ENCODE measurements around the gene APOH.

APOH gene

DNA sequence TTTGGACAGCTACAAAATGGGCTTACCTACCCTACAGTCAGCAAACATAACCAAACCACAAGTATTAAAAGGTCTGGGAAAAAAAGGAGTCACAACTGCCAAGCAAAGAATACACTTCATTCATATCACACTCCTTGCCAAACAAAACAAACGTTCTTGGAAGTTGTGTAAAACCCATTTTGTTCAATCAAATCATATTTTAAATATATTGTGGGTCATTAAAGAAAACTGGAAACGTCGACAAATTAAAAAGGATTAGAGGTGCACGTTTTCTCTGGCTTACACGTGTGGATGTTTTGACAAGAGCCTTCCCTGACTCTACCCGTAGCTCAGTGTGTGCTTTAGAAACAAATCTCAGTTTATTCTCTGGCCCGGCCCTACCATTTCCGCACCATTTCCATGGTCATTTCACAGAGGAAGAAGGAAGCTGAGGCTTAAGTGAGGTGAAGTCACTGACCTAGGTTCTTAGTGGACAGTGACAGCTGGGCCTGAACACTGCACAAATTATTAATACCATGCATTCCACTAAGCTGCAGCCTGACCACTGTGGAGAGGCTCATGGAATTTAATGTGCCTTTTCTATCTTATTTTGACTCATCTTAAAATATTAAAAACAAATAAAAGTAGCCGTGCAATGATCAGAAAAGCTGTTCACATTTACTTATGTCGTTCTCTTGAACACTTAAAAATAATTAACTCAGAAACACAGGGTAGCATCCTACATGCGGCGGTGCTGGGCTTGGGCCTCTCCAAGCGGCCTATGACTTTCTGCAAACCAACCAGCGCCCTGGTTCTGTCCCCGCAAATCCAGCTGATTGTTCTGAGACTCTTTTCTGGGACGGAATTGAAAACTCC lies 38.2 kb downstream of the APOH start:
- Mint-ChIP-seq H3K4me3 (peak overlapping the region; percentile 83), H3K4me1 (ENCODE audit: low read depth) (peaks cover 19% of the 10 kb centered on the region), H3K9me3 (no peaks in the 10 kb centered on the region), H3K27me3 (no peaks in the 10 kb centered on the region), H3K27ac (peak overlapping the region; percentile 68), H3K36me3 (ENCODE audit: low read depth) (no peaks in the 10 kb centered on the region)

DNA sequence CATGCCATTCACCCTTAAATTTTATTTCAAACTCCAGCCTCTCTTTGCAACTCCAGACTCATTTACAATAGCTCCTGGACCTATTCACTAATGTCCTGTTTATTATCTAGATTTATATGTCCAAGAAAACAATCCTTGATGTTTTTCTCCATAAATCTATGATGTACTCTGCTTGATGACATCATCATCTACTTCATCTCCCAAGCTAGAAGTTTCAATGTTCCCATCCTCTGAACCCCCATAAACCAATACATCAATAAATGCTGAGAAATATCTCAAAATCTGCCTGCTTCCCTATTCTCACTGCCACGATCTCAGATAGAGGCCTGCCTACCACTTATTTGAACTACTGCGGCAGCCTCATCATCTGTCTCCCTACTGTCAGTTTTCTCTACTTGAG lies 41.5 kb downstream of the APOH start:
- H3K9me3 Mint-ChIP-seq, result peaks cover 4% of the 10 kb centered on the region
- H3K27me3 Mint-ChIP-seq, result peaks cover 3% of the 10 kb centered on the region
- peaks cover 17% of the 10 kb centered on the region for H3K4me1 Mint-ChIP-seq (ENCODE audit: low read depth)
- no peak overlapping the region for H3K27ac Mint-ChIP-seq
- H3K36me3 Mint-ChIP-seq (ENCODE audit: low read depth), result no peaks in the 10 kb centered on the region
- H3K4me3 Mint-ChIP-seq, result no peak overlapping the region

DNA sequence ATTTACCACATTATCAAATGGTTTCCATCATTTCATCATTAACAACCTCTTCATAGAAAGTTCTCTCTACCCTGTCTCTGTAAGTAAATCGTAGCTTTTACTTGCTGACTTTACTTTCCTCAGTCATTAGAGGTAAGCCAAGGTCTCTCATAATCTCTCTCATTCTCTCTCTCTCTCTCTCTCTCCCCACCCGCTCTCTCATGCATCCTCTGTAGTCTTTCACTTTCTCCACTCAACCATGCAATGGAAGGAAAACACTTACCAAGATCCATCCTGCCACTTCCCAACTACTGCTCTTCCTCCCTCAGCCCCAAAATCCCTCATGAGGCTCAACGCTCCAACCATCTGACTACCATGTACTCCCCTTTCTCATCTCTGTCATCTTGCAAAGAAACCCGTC lies 43.4 kb downstream of the APOH start:
- peaks cover 3% of the 10 kb centered on the region for H3K4me1 Mint-ChIP-seq (ENCODE audit: low read depth)
- peaks cover 3% of the 10 kb centered on the region for H3K27me3 Mint-ChIP-seq
- H3K9me3 Mint-ChIP-seq, result peaks cover 4% of the 10 kb centered on the region
- H3K4me3 Mint-ChIP-seq, result no peak overlapping the region
- H3K27ac Mint-ChIP-seq, result no peak overlapping the region
- H3K36me3 Mint-ChIP-seq (ENCODE audit: low read depth), result no peaks in the 10 kb centered on the region

DNA sequence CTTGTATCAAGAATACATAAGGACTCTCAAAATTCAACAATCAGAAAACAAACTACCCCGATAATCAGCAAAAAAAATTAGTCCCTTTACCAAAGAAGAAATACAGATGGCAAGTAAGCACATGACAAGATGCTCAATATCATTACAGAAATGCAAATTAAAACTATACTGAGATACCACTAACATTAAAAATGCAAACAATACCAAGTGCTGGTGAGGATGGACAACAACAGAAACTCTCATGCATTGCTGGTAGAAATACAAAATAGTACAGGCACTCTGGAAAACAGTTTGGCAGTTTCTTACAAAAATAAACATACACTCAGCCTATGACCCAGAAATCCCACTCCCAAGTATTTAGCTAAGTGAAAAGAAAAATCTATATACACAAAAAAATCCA lies 44.8 kb downstream of the APOH start:
- Mint-ChIP-seq H3K36me3 (ENCODE audit: low read depth) (no peaks in the 10 kb centered on the region), H3K9me3 (peaks cover 4% of the 10 kb centered on the region), H3K27me3 (peaks cover 3% of the 10 kb centered on the region), H3K4me3 (no peak overlapping the region), H3K27ac (no peak overlapping the region), H3K4me1 (ENCODE audit: low read depth) (no peaks in the 10 kb centered on the region)

DNA sequence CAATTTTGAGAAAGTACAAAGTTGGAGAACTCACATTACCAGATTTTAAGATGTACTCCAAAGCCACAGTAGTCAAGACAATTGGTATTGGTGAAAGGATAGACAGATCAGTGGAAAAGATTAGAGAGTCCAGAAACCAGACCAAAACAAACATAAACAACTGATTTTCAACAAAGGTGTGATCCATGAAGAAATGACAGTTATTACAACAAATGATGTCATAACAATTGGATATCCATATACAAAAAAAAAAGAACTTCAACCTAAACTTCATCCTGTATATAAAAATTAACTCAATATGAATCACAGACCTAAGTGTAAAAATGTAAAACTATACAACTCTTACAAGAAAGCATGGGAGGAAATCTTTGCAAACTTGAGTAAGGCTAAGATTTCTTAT lies 45.7 kb downstream of the APOH start:
- peaks cover 3% of the 10 kb centered on the region for H3K27me3 Mint-ChIP-seq
- H3K4me3 Mint-ChIP-seq, result no peak overlapping the region
- H3K27ac Mint-ChIP-seq, result no peak overlapping the region
- no peaks in the 10 kb centered on the region for H3K36me3 Mint-ChIP-seq (ENCODE audit: low read depth)
- no peaks in the 10 kb centered on the region for H3K4me1 Mint-ChIP-seq (ENCODE audit: low read depth)
- peaks cover 4% of the 10 kb centered on the region for H3K9me3 Mint-ChIP-seq

DNA sequence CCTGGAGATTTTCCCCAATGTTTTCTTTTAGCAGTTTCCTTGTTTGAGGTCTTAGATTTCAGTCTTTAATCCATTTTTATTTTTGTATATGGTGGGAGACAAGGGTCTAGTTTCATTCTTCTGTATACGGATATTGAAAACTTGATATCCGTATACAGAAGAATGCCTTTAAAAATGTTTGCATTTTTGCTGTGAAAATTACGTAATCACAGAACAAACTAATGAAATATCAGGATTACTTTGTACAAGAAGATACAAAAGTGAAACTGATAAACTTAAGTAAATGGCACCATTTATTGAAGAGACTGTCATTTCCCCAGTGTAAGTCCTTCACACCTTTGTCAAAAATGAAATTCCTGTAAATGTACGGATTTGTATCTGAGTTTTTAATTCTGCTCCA lies 50.6 kb downstream of the APOH start:
- Mint-ChIP-seq H3K27me3 (no peaks in the 10 kb centered on the region), H3K4me3 (no peak overlapping the region), H3K27ac (no peak overlapping the region), H3K36me3 (ENCODE audit: low read depth) (no peaks in the 10 kb centered on the region), H3K9me3 (no peaks in the 10 kb centered on the region), H3K4me1 (ENCODE audit: low read depth) (no peaks in the 10 kb centered on the region)

DNA sequence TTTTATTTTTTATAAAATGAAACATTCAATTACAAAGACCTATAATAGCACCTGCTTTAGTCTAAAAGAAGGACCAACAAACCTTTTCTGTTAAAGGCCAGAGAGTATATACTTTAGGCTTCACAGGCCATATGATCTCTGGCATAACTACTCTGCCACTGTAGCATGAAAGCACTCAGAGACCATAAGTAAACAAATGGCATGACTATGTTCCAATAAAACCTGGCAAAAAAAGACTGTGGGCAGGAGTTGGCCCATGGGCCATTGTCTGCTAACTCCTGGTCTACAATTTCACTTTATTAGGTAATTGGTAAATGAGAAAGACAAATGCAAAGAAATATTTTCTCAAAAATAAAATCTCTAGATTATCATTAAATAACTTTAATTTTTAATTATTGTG lies 52.2 kb downstream of the APOH start:
- no peaks in the 10 kb centered on the region for H3K36me3 Mint-ChIP-seq (ENCODE audit: low read depth)

DNA sequence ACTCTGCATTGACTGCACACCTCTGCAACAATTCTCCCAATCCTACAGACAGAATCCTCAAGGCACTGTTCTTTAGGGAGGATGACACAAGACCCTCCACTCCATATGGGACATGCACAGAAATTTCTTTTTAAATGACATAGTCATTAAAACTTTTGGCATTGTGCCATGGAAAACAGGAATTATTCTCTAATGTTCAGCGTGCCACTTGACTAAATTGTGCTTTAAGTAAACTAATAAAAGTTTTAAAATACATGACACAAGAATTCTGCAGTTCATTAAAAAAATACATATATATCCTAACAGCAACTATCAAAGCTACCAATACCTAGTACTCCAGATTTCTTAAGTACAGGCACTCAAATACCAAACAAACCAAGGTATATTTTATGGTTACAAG lies 53.3 kb downstream of the APOH start:
- H3K9me3 Mint-ChIP-seq, result no peaks in the 10 kb centered on the region
- H3K27ac Mint-ChIP-seq, result no peak overlapping the region
- H3K4me3 Mint-ChIP-seq, result no peak overlapping the region
- no peaks in the 10 kb centered on the region for H3K4me1 Mint-ChIP-seq (ENCODE audit: low read depth)
- no peaks in the 10 kb centered on the region for H3K27me3 Mint-ChIP-seq
- no peaks in the 10 kb centered on the region for H3K36me3 Mint-ChIP-seq (ENCODE audit: low read depth)

More for the DNA sequence above, 52.2 kb downstream of the APOH start:
- H3K4me3 Mint-ChIP-seq, result no peak overlapping the region
- no peaks in the 10 kb centered on the region for H3K9me3 Mint-ChIP-seq
- H3K4me1 Mint-ChIP-seq (ENCODE audit: low read depth), result no peaks in the 10 kb centered on the region
- no peak overlapping the region for H3K27ac Mint-ChIP-seq
- H3K27me3 Mint-ChIP-seq, result no peaks in the 10 kb centered on the region

DNA sequence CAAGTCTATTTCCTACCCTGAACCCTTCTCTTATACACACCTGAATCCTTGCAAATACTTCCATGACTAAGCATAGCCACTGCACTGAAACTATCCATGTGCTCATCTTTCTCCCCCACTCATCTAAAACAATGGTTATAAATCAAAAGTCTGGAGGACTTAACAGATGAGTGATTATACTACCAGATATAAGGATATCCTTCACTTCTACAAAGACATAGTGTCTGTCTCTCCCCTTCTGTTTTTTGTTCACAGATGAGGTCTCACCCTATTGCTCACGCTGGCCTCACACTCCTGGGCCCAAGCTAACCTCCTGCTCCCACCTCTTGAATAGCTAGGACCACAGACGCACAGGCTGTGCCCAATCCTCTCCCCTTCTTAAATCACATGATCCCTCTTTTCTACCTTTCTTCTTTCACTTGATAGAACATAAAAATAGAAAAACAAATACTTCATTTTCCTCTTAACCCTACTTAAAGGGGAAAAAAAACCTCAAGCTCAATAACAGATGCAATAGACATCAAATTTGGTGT lies 56.5 kb downstream of the APOH start:
- Mint-ChIP-seq H3K4me1 (ENCODE audit: low read depth) (no peaks in the 10 kb centered on the region), H3K4me3 (no peak overlapping the region), H3K27ac (no peak overlapping the region), H3K9me3 (no peaks in the 10 kb centered on the region), H3K27me3 (no peaks in the 10 kb centered on the region), H3K36me3 (ENCODE audit: low read depth) (no peaks in the 10 kb centered on the region)

DNA sequence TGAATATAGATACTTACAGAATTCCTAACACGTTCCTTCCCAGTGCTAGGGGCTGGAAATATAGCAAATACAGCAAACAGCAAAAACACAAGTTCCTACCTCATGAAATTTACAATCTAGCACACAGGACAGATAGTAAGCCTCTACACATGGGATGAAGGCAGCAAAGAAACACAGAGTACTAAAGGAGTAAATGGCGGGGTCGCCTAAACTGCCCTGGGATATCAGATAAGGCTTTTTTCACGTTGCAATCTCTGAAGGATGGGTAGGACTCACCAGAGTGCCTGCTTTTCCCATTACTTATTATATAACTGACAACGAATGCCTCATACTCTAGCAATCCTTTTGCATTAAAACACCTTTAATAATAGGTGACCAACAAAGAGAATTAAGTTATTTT lies 57.1 kb downstream of the APOH start:
- Mint-ChIP-seq H3K9me3 (no peaks in the 10 kb centered on the region), H3K27ac (no peak overlapping the region), H3K36me3 (ENCODE audit: low read depth) (no peaks in the 10 kb centered on the region), H3K27me3 (no peaks in the 10 kb centered on the region), H3K4me3 (no peak overlapping the region), H3K4me1 (ENCODE audit: low read depth) (no peaks in the 10 kb centered on the region)

DNA sequence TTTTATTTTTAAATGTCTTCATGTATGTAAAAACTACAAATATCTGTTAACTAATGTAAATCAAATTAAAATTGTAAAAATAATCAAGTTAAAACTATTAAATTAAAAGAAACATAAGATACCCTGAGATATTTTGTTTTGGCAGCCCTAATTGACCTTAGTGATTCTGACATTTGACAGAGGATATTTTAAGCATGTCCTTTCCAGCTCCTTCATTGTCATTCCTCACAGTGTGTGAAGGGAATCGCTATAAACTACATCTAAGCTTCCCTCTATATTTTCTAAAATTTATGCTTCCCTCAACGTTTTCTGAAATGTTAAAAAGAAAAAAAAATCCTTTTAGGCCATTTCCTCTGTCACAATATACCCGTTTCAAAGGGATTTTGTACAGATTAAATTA lies 57.5 kb downstream of the APOH start:
- H3K27ac Mint-ChIP-seq, result no peak overlapping the region
- H3K4me3 Mint-ChIP-seq, result no peak overlapping the region
- H3K36me3 Mint-ChIP-seq (ENCODE audit: low read depth), result no peaks in the 10 kb centered on the region
- no peaks in the 10 kb centered on the region for H3K4me1 Mint-ChIP-seq (ENCODE audit: low read depth)
- H3K9me3 Mint-ChIP-seq, result no peaks in the 10 kb centered on the region
- no peaks in the 10 kb centered on the region for H3K27me3 Mint-ChIP-seq

DNA sequence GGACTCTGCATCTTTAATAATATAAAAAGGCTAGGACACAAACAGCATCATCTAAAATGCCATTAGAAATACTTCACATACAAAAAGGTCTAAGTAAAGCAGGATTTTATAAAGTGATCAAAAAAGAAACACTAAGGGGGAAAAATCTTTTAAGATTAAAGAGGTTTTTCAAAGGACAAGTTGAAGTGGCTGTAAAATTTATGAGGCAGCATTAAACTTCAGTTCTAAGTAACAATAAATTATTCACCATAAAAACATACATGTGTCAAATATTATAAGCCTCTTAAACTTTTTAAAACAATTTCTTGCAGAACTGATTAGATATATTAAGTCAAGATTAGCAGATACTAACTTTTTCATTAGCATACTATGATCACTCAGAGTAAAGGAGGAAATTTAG lies 58.0 kb downstream of the APOH start:
- H3K4me1 Mint-ChIP-seq (ENCODE audit: low read depth), result no peaks in the 10 kb centered on the region
- H3K4me3 Mint-ChIP-seq, result no peak overlapping the region
- no peak overlapping the region for H3K27ac Mint-ChIP-seq

DNA sequence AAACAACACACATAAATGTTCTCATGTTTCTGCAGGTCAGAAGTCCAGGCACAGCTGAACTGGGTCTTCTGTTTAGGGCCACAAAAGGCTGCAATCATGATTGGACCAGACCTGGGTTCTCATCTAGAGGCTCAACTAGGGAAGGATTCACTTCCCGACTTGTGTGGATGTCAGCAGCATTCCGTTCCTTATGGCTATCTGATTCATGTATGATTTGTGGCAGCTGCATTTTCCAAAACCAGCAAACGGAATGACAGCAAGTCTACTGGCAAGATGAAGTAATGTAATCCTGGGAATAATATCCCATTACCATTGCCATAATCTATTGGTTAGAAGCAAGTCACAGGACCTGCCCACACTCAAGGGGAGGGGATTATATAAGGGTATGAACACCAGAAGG lies 59.4 kb downstream of the APOH start:
- no peaks in the 10 kb centered on the region for H3K9me3 Mint-ChIP-seq
- H3K4me3 Mint-ChIP-seq, result no peak overlapping the region
- H3K27ac Mint-ChIP-seq, result no peak overlapping the region
- no peaks in the 10 kb centered on the region for H3K27me3 Mint-ChIP-seq
- H3K4me1 Mint-ChIP-seq (ENCODE audit: low read depth), result no peaks in the 10 kb centered on the region
- no peaks in the 10 kb centered on the region for H3K36me3 Mint-ChIP-seq (ENCODE audit: low read depth)

More for the DNA sequence above, 58.0 kb downstream of the APOH start:
- Mint-ChIP-seq H3K9me3 (no peaks in the 10 kb centered on the region), H3K27me3 (no peaks in the 10 kb centered on the region), H3K36me3 (ENCODE audit: low read depth) (no peaks in the 10 kb centered on the region)

DNA sequence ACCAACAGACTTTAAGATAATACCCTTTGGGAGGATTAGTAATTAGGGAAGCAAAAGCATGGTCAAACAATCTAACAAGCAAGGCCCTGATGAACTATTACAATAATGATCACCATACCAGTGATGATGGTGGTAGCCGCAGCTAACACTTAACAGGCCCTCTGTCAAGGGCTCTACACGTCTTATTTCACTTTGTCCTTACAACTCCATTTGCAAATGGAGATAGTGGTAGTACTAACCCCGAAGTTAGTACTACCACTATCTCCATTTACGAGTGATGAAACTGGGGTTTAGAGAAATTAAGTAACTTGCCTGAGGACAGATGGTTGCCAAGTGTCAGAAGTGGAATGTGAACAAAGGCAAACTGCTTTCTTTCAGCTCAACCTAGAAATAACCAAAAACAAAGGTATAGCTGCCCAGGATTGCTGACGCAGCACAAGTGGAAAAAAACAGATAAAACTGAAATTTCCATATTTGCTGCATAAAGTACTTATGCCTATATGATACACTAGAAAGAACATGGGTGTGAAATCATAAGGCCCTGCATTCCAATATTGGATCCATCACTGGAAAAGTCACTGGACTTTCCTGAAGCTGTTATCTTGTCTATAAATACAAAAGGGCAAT lies 61.9 kb downstream of the APOH start:
- H3K36me3 Mint-ChIP-seq (ENCODE audit: low read depth), result no peaks in the 10 kb centered on the region
- no peaks in the 10 kb centered on the region for H3K27me3 Mint-ChIP-seq
- no peaks in the 10 kb centered on the region for H3K9me3 Mint-ChIP-seq
- H3K4me3 Mint-ChIP-seq, result no peak overlapping the region
- H3K27ac Mint-ChIP-seq, result no peak overlapping the region
- H3K4me1 Mint-ChIP-seq (ENCODE audit: low read depth), result no peaks in the 10 kb centered on the region

DNA sequence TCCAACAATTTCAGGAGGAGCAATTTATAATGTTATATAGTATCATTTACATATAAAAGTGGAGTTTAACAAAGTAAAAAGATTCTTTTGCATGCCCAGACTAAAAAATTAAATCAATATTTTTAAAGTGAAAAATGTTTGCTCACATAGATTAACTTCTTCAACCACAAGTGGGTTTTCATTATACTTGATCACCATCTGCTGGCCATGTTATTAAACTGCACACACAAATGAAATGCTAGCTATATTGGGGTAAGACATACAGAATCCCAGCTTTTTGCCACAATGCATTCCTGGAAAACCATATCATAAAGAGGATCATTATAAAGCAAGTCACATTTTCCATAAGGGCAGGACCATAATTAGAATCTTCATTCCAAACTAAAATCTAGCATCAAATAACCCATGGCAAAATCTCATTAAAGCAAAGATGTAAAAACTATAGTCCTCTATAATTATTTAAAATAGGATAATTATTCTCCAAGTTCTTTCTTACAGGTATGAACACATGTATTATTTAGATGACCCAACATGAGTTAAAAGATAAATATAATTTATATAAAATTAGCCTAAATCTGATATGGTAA lies 63.6 kb downstream of the APOH start:
- H3K36me3 Mint-ChIP-seq (ENCODE audit: low read depth), result no peaks in the 10 kb centered on the region
- peaks cover 4% of the 10 kb centered on the region for H3K4me1 Mint-ChIP-seq (ENCODE audit: low read depth)
- no peaks in the 10 kb centered on the region for H3K9me3 Mint-ChIP-seq
- H3K27ac Mint-ChIP-seq, result no peak overlapping the region
- no peak overlapping the region for H3K4me3 Mint-ChIP-seq
- H3K27me3 Mint-ChIP-seq, result no peaks in the 10 kb centered on the region

Data from stimulated activated naive CD8-positive, alpha-beta T cell treated with anti-CD3 and anti-CD28 coated beads, Interleukin-15, Interleukin-2, amounts not matched to agents 100 ng/mL and 50 ng/mL, for 24 hours (primary cell).